HepG2 (cell line): ENCODE measurements around the gene BST2. TPM values are rescaled to one million over a fixed set of nuclear protein-coding genes. Genes with fewer than 3 reads are reported as not detected.
A peak's percentile ranks its signal among the peaks of the same experiment; 100 is the strongest.

ENCODE experiments used
- ATF3 ChIP-seq: sonication (generic); formaldehyde crosslinking; IDR thresholded peaks from 2 replicates; pipeline ENCODE4 v1.4.0; 2020; ENCODE audit warnings: missing genetic modification reagents
- BHLHE40 ChIP-seq: IDR thresholded peaks from 2 replicates; pipeline ENCODE4 v1.6.1; 2011; ENCODE audit warnings: low read length, improper control_type of control experiment
- CHCHD3 ChIP-seq: sonication (generic); formaldehyde crosslinking; IDR thresholded peaks from 2 replicates; pipeline ENCODE4 v1.8.0; 2022; ENCODE audit warnings: mild to moderate bottlenecking, missing genetic modification reagents, moderate library complexity
- CSRNP2 ChIP-seq: sonication (generic); formaldehyde crosslinking; conservative IDR thresholded peaks from 2 replicates; pipeline ENCODE4 v1.8.0; 2022; ENCODE audit warnings: low read depth, missing genetic modification reagents
- ESRRA ChIP-seq: sonication (generic); formaldehyde crosslinking; IDR thresholded peaks from 2 replicates; pipeline ENCODE4 v1.5.1; 2020; ENCODE audit warnings: mild to moderate bottlenecking, low read depth, missing genetic modification reagents
- FOXA1 ChIP-seq, 2 experiments: fragments of 450-650 bp in 1 of 2; sonication (generic) in 1 of 2; formaldehyde crosslinking in 1 of 2; IDR thresholded peaks; 2 replicates each; pipeline versions ENCODE4 v1.4.0 to v1.6.1; 2016 to 2020; ENCODE audit warnings: missing genetic modification reagents in 1 of 2
- HIC2 ChIP-seq: sonication (generic); formaldehyde crosslinking; IDR thresholded peaks from 2 replicates; pipeline ENCODE4 v1.9.0; 2022; ENCODE audit warnings: low read depth, missing genetic modification reagents
- MED13 ChIP-seq: sonication (generic); formaldehyde crosslinking; IDR thresholded peaks from 2 replicates; pipeline ENCODE4 v1.5.0; 2020; ENCODE audit warnings: missing genetic modification reagents
- NFAT5 ChIP-seq: sonication (generic); formaldehyde crosslinking; IDR thresholded peaks from 2 replicates; pipeline ENCODE4 v1.4.0; 2020; ENCODE audit warnings: missing genetic modification reagents
- RCOR2 ChIP-seq: IDR thresholded peaks from 2 replicates; pipeline ENCODE4 v1.6.1; 2016; ENCODE audit warnings: missing biosample characterization, missing genetic modification reagents
- RORA ChIP-seq: sonication (generic); formaldehyde crosslinking; IDR thresholded peaks from 2 replicates; pipeline ENCODE4 v1.5.0; 2020; ENCODE audit warnings: mild to moderate bottlenecking, missing genetic modification reagents, moderate library complexity
- TEAD3 ChIP-seq: optimal IDR thresholded peaks from 2 replicates; pipeline ENCODE3; 2016; ENCODE audit warnings: borderline replicate concordance
- ZBTB21 ChIP-seq: sonication (generic); formaldehyde crosslinking; IDR thresholded peaks from 2 replicates; pipeline ENCODE4 v1.4.0; 2020; ENCODE audit warnings: missing genetic modification reagents
- ZFP37 ChIP-seq: sonication (generic); formaldehyde crosslinking; IDR thresholded peaks from 2 replicates; pipeline ENCODE4 v1.4.0; 2020; ENCODE audit warnings: missing genetic modification reagents, borderline replicate concordance
- ZNF121 ChIP-seq: sonication (generic); formaldehyde crosslinking; IDR thresholded peaks from 2 replicates; pipeline ENCODE4 v1.5.0; 2020; ENCODE audit warnings: mild to moderate bottlenecking, missing genetic modification reagents
- ZNF224 ChIP-seq: sonication (generic); formaldehyde crosslinking; IDR thresholded peaks from 2 replicates; pipeline ENCODE4 v1.5.0; 2020; ENCODE audit warnings: mild to moderate bottlenecking, missing genetic modification reagents
- ZNF468 ChIP-seq: sonication (generic); formaldehyde crosslinking; IDR thresholded peaks from 2 replicates; pipeline ENCODE4 v1.8.0; 2022; ENCODE audit warnings: mild to moderate bottlenecking, moderate library complexity, missing genetic modification reagents
- ZNF558 ChIP-seq: sonication (generic); formaldehyde crosslinking; IDR thresholded peaks from 2 replicates; pipeline ENCODE4 v1.9.0; 2022; ENCODE audit warnings: mild to moderate bottlenecking, missing genetic modification reagents, borderline replicate concordance
- ZNF652 ChIP-seq: IDR thresholded peaks from 2 replicates; pipeline ENCODE4 v1.6.1; 2016; ENCODE audit warnings: low read depth, borderline replicate concordance
- polyA plus RNA-seq, 8 experiments: library from polyadenylated mRNA; depleted of rRNA in 3 of 8; stranded (reverse) in 7 of 8; unstranded in 1 of 8; fragments of >200 nt; fragmentation: Illumina TruSeq in 4 of 8; extraction: Trizol in 4 of 8; gene quantifications; 2 replicates each; pipeline versions ENCODE4 v1.2.1 to v1.2.3, GENCODE V29; 2011 to 2016; ENCODE audit warnings: low read depth in 4 of 8, missing spikeins in 1 of 8, mixed read lengths in 1 of 8; ENCODE audit not compliant: insufficient read depth in 1 of 8
- total RNA-seq, 5 experiments: library from RNA; depleted of rRNA; stranded (reverse); fragments of >200 nt; fragmentation: Illumina TruSeq; extraction: Trizol; gene quantifications; 2 replicates each; pipeline ENCODE4 v1.2.3, GENCODE V29; 2016; ENCODE audit warnings: low read depth in 1 of 5

BST2 gene
- total and polyA plus RNA-seq, 2 of the 13 experiments (the other 11 are each of a cell fraction or from before 2014, with no cell fraction given): 58.8 to 93.8 TPM

- no peak for TF ChIP-seq HIC2
- TF ChIP-seq BHLHE40: peak; percentile 92
- no peak for TF ChIP-seq ZNF558
- no peak for TF ChIP-seq FOXA1 (IDR thresholded peaks at IDR 0.05)
- TF ChIP-seq FOXA1 (CRISPR knock-in tag; IDR thresholded peaks at IDR 0.05): no peak
- TF ChIP-seq ZFP37 (CRISPR knock-in tag): 0 out of 2 replicates have a peak, but pooled peaks have one; percentile 55
- no peak for TF ChIP-seq CSRNP2 (CRISPR knock-in tag)
- no peak for TF ChIP-seq ZNF652 (CRISPR knock-in tag)
- TF ChIP-seq ZNF468 (CRISPR knock-in tag): no peak
- no peak for TF ChIP-seq ZNF224 (CRISPR knock-in tag)
- TF ChIP-seq MED13 (CRISPR knock-in tag): no peak
- TF ChIP-seq NFAT5 (CRISPR knock-in tag): 0 out of 2 replicates have a peak, but pooled peaks have one; percentile 38
- TF ChIP-seq RCOR2 (CRISPR knock-in tag): peak; percentile 28; the same call in 1 of the 2 replicates
- no peak for TF ChIP-seq RORA
- TF ChIP-seq TEAD3 (CRISPR knock-in tag): peak; percentile 77
- no peak for TF ChIP-seq ESRRA (CRISPR knock-in tag)
- no peak for TF ChIP-seq CHCHD3
- TF ChIP-seq ZNF121: 0 out of 2 replicates have a peak, but pooled peaks have one; percentile 21
- peak; percentile 77 for TF ChIP-seq ZBTB21 (CRISPR knock-in tag)
- TF ChIP-seq ATF3 (CRISPR knock-in tag): 0 out of 2 replicates have a peak, but pooled peaks have one; percentile 6
Measured at GRCh38 chr19:17419621-17420474, 14.4 kb upstream of the BST2 start, which contains the start of gene MVB12A (continued).
